ENCODE measurements around the gene SLC1A3.
A peak's percentile ranks its signal among the peaks of the same experiment; 100 is the strongest.

- TF ChIP-seq ESRRA (IDR thresholded peaks at IDR 0.05; ENCODE audit: low read length) = no peak
- TF ChIP-seq EP300 (IDR thresholded peaks at IDR 0.05; ENCODE audit: borderline replicate concordance in 1 of 2, control insufficient read depth in 1 of 2, low read depth in 2 of 2, low read length in 2 of 2) = no peak
- TF ChIP-seq CTCF (IDR thresholded peaks at IDR 0.05 in 2 of 3, conservative IDR thresholded peaks at IDR 0.05 in 1 of 3; ENCODE audit: control insufficient read depth in 2 of 3, extremely low read depth in 1 of 3, insufficient read depth in 1 of 3, low read depth in 3 of 3, low read length in 3 of 3) = peak in 2 of 3 experiments; percentile 6 to 50; a peak in 3 of 6 replicates
- no peak for TF ChIP-seq USF2 (IDR thresholded peaks at IDR 0.05; ENCODE audit: borderline replicate concordance, low read depth, low read length)
- no peak for TF ChIP-seq BHLHE40 (IDR thresholded peaks at IDR 0.05; ENCODE audit: borderline replicate concordance in 1 of 2, low read depth in 2 of 2, low read length in 1 of 2)
- no peak for TF ChIP-seq NFYB (IDR thresholded peaks at IDR 0.05; ENCODE audit: insufficient read depth, low read depth, low read length)
- no peak for TF ChIP-seq ZNF24 (IDR thresholded peaks at IDR 0.05)
- TF ChIP-seq SMAD1 (IDR thresholded peaks at IDR 0.05; ENCODE audit: low read depth, partially characterized antibody) = no peak
- TF ChIP-seq STAT1 (conservative IDR thresholded peaks at IDR 0.05) = no peak
- no peak for TF ChIP-seq EGR1 (IDR thresholded peaks at IDR 0.05; ENCODE audit: borderline replicate concordance in 1 of 2, low read depth in 2 of 2, low read length in 2 of 2)
- no peak for TF ChIP-seq REST (IDR thresholded peaks at IDR 0.05; ENCODE audit: low read depth, low read length)
Observed at GRCh38 chr5:36734422-36734821, 128.0 kb downstream of the SLC1A3 start.
